H1 (cell line): ENCODE measurements around the gene SCYL3. TPM values are rescaled to one million over a fixed set of nuclear protein-coding genes. Genes with fewer than 3 reads are reported as not detected.

ENCODE experiments used
- CTCF ChIA-PET: fragments of 300-600 bp; sonication (Branson Sonifier 250); formaldehyde crosslinking; loops from one replicate; lab custom pipeline; 2021; ENCODE audit not compliant: partially characterized antibody; lab: Charles Lee
- POLR2A ChIA-PET: fragments of 300-600 bp; sonication (Branson Sonifier 250); formaldehyde crosslinking; loops from one replicate; lab custom pipeline; 2021; ENCODE audit warnings: inconsistent platforms; ENCODE audit not compliant: partially characterized antibody; lab: Charles Lee
- DNase-seq, 2 experiments: peaks; one replicate each; pipeline versions ENCODE4 v3.0.0 to v3.0.0-alpha.2; 2010 to 2022; ENCODE audit warnings: low spot score in 2 of 2, low read depth in 1 of 2, mixed read lengths in 1 of 2
- FAIRE-seq: peaks from 2 replicates; lab custom pipeline; 2011; peaks lifted over from hg19 to GRCh38; lab: Jason Lieb, UNC
- H2AFZ ChIP-seq: 2 replicates; pipeline ENCODE4 v1.8.1; 2012; ENCODE audit warnings: low read length, inconsistent platforms
- H2AK5ac ChIP-seq: 2 replicates; pipeline ENCODE4 v1.6.1; 2013; ENCODE audit warnings: low read depth, low read length
- H2BK120ac ChIP-seq: replicated peaks from 2 replicates; pipeline ENCODE3; 2013; ENCODE audit warnings: low read depth, low read length, inconsistent platforms
- H2BK12ac ChIP-seq: 2 replicates; pipeline ENCODE4 v1.6.1; 2013; ENCODE audit warnings: low read depth, low read length
- H2BK15ac ChIP-seq: 2 replicates; pipeline ENCODE4 v1.6.1; 2013; ENCODE audit warnings: low read length
- H2BK20ac ChIP-seq: 2 replicates; pipeline ENCODE4 v1.6.1; 2013; ENCODE audit warnings: low read length
- H2BK5ac ChIP-seq: 2 replicates; pipeline ENCODE4 v1.6.1; 2013; ENCODE audit warnings: low read depth, low read length
- H3K14ac ChIP-seq: 2 replicates; pipeline ENCODE4 v1.6.1; 2013; ENCODE audit warnings: inconsistent platforms; ENCODE audit not compliant: insufficient read length
- H3K18ac ChIP-seq: 2 replicates; pipeline ENCODE4 v1.6.1; 2013; ENCODE audit warnings: low read length; ENCODE audit errors: extremely low read depth
- H3K23ac ChIP-seq: 2 replicates; pipeline ENCODE4 v1.6.1; 2013; ENCODE audit warnings: inconsistent platforms; ENCODE audit not compliant: insufficient read length
- H3K23me2 ChIP-seq: 2 replicates; pipeline ENCODE4 v1.6.1; 2013; ENCODE audit warnings: low read depth, low read length
- H3K27ac ChIP-seq: 2 replicates; pipeline ENCODE4 v1.6.1; 2011; ENCODE audit warnings: low read depth, low read length, inconsistent platforms
- H3K27me3 ChIP-seq, 4 experiments: replicated peaks in 1 of 4; 1 replicate in 1 of 4; 2 replicates in 3 of 4; pipeline versions ENCODE4 v1.6.1 to v1.8.1; 2011 to 2013; ENCODE audit warnings: low read length in 3 of 4, mild to moderate bottlenecking in 3 of 4, inconsistent platforms in 2 of 4, mixed read lengths in 2 of 4, moderate library complexity in 1 of 4; ENCODE audit not compliant: control insufficient read depth in 3 of 4, insufficient read depth in 3 of 4; ENCODE audit errors: extremely low read depth in 1 of 4
- H3K36me3 ChIP-seq, 4 experiments: 2 replicates each; pipeline versions ENCODE4 v1.6.1 to v1.8.1; 2011 to 2013; ENCODE audit warnings: mild to moderate bottlenecking in 4 of 4, low read length in 3 of 4, moderate library complexity in 2 of 4, control low read depth in 1 of 4, inconsistent platforms in 1 of 4; ENCODE audit not compliant: insufficient read depth in 4 of 4, control insufficient read depth in 2 of 4
- H3K4ac ChIP-seq: replicated peaks from 2 replicates; pipeline ENCODE3; 2013; ENCODE audit warnings: low read length, low read depth, mixed read lengths, inconsistent platforms; ENCODE audit not compliant: insufficient read length
- H3K4me1 ChIP-seq, 4 experiments: replicated peaks in 1 of 4; 1 replicate in 1 of 4; 2 replicates in 3 of 4; pipeline versions ENCODE4 v1.6.1 to v1.8.1; 2011 to 2013; ENCODE audit warnings: low read length in 3 of 4, inconsistent platforms in 2 of 4, mixed read lengths in 1 of 4; ENCODE audit not compliant: insufficient read depth in 4 of 4, control insufficient read depth in 3 of 4
- H3K4me2 ChIP-seq, 2 experiments: 2 replicates each; pipeline versions ENCODE4 v1.6.1 to v1.8.1; 2011 to 2013; ENCODE audit warnings: low read depth in 2 of 2, low read length in 2 of 2, control low read depth in 1 of 2, inconsistent platforms in 1 of 2, mild to moderate bottlenecking in 1 of 2; ENCODE audit not compliant: insufficient read depth in 1 of 2
- H3K4me3 ChIP-seq, 4 experiments: fragments of 200-600, 300-600 bp in 1 of 4; sonication (generic), shearing (Covaris generic), sonication (Bioruptor Twin) in 1 of 4; 2 replicates each; pipeline versions ENCODE4 v1.5.1 to v1.8.1; 2011 to 2016; ENCODE audit warnings: low read length in 4 of 4, low read depth in 3 of 4, control low read depth in 2 of 4, inconsistent platforms in 2 of 4, mild to moderate bottlenecking in 2 of 4, mixed read lengths in 1 of 4, moderate library complexity in 1 of 4; ENCODE audit not compliant: insufficient read depth in 2 of 4; ENCODE audit errors: extremely low read depth in 1 of 4
- H3K56ac ChIP-seq: replicated peaks from 2 replicates; pipeline ENCODE3; 2013; ENCODE audit warnings: low read depth, mild to moderate bottlenecking, mixed read lengths, low read length, inconsistent platforms; ENCODE audit not compliant: insufficient read length
- H3K79me1 ChIP-seq: 2 replicates; pipeline ENCODE4 v1.6.1; 2013; ENCODE audit warnings: low read depth, low read length, control low read depth
- H3K79me2 ChIP-seq, 2 experiments: 2 replicates each; pipeline versions ENCODE4 v1.6.1 to v1.8.1; 2012 to 2013; ENCODE audit warnings: low read length in 2 of 2, mild to moderate bottlenecking in 2 of 2, inconsistent platforms in 1 of 2; ENCODE audit not compliant: insufficient read depth in 2 of 2, control insufficient read depth in 1 of 2
- H3K9ac ChIP-seq, 4 experiments: replicated peaks in 1 of 4; 1 replicate in 1 of 4; 2 replicates in 3 of 4; pipeline versions ENCODE4 v1.6.1 to v1.8.1; 2011 to 2013; ENCODE audit warnings: low read depth in 3 of 4, low read length in 3 of 4, control low read depth in 2 of 4, mild to moderate bottlenecking in 2 of 4, moderate library complexity in 2 of 4, inconsistent platforms in 1 of 4; ENCODE audit errors: extremely low read depth in 1 of 4
- H3K9me3 ChIP-seq, 2 experiments: 2 replicates each; pipeline versions ENCODE4 v1.6.1 to v1.8.1; 2012 to 2013; ENCODE audit warnings: mild to moderate bottlenecking in 2 of 2, moderate library complexity in 2 of 2, control low read depth in 1 of 2, inconsistent platforms in 1 of 2, low read depth in 1 of 2, low read length in 1 of 2, mixed read lengths in 1 of 2; ENCODE audit not compliant: insufficient read depth in 2 of 2
- H4K20me1 ChIP-seq, 2 experiments: replicated peaks in 1 of 2; 2 replicates each; pipeline versions ENCODE3 to v1.8.1; 2011 to 2013; ENCODE audit warnings: inconsistent platforms in 2 of 2, low read length in 2 of 2, mild to moderate bottlenecking in 1 of 2; ENCODE audit not compliant: insufficient read depth in 2 of 2, control insufficient read depth in 1 of 2
- H4K5ac ChIP-seq: 2 replicates; pipeline ENCODE4 v1.6.1; 2013; ENCODE audit warnings: low read length, low read depth, mixed read lengths, inconsistent platforms; ENCODE audit not compliant: insufficient read length
- H4K8ac ChIP-seq: 2 replicates; pipeline ENCODE4 v1.8.0; 2013; ENCODE audit warnings: mild to moderate bottlenecking, moderate library complexity, low read length, inconsistent platforms; ENCODE audit not compliant: insufficient read depth; ENCODE audit errors: extremely low read depth
- H4K91ac ChIP-seq: replicated peaks from 2 replicates; pipeline ENCODE3; 2013; ENCODE audit warnings: low read length, mixed read lengths, inconsistent platforms; ENCODE audit not compliant: insufficient read length
- GTF2F1 ChIP-seq: IDR thresholded peaks from 2 replicates; pipeline ENCODE4 v1.6.1; 2012; ENCODE audit warnings: low read depth, low read length, improper control_type of control experiment, borderline replicate concordance
- PHF8 ChIP-seq: fragments of 200-600 bp; sonication (generic); conservative IDR thresholded peaks from 2 replicates; pipeline ENCODE4 v1.7.1; 2012; ENCODE audit warnings: low read depth, mild to moderate bottlenecking, inconsistent platforms, low read length, moderate library complexity
- whole genome bisulfite sequencing, 2 experiments: shearing (Covaris generic) in 1 of 2; methylation state at CpG; one replicate each; pipeline versions ENCODE4 v1.1.6 to v1.1.7; 2013 to 2015; ENCODE audit warnings: low lambda C conversion rate in 2 of 2, mixed read lengths in 2 of 2, inconsistent platforms in 1 of 2, low coverage in 1 of 2, missing lambda C conversion rate in 1 of 2; ENCODE audit not compliant: insufficient replicate concordance in 2 of 2, insufficient coverage in 1 of 2, insufficient read length in 1 of 2; ENCODE audit errors: extremely low coverage in 1 of 2, missing lambda C conversion rate in 1 of 2; 5-methylcytosine and 5-hydroxymethylcytosine counted together
- polyA plus RNA-seq, 7 experiments: library from polyadenylated mRNA; depleted of rRNA in 3 of 7; stranded (reverse) in 5 of 7; unstranded in 2 of 7; fragments of >200 nt in 5 of 7; fragments of 200-250 nt in 2 of 7; gene quantifications; 1 replicate in 5 of 7; 2 replicates in 1 of 7; 4 replicates in 1 of 7; pipeline versions ENCODE4 v1.2.1 to v1.2.3, GENCODE V29; 2011 to 2013; ENCODE audit warnings: missing spikeins in 2 of 7, mixed read lengths in 2 of 7
- total RNA-seq: library from RNA; stranded (reverse); fragmentation: NEBNext Ultra II Directional; extraction: Animal tissue kit (Norgen Biotek cat#: 25700); gene quantifications from 2 replicates; pipeline ENCODE4 v1.2.1, GENCODE V29; 2021
- TF ChIP-seq, protein P1 (sequence below): IDR thresholded peaks from 2 replicates; pipeline ENCODE4 v1.6.1; 2012; ENCODE audit warnings: inconsistent platforms

Gene SCYL3
- total and polyA plus RNA-seq, 2 of the 8 experiments (the other 6 are each of a cell fraction or from before 2014, with no cell fraction given), result 2.7 to 5.3 TPM

DNA sequence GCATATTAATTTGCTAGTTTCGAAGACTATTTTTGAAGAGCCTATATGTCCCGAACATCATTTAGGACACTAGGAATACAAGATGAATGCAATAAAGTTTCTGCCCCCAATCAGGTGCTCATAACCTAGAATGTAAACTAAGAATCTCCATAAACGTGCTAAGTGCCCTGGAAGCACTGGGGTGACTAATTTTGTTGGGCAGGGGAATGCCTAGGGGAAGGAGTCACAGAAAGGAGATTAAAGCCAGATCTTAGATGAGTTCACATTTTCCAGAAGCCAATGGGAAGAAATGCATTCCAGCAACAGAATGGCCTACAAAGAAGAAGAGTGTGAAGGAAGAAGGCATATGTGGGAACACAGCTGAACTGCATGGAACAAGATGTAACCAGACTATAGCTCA lies 19.5 kb downstream of the SCYL3 start:
- Histone ChIP-seq H3K4me3 (no peak overlapping the region), H2BK120ac (no peak overlapping the region), H3K56ac (no peak overlapping the region), H3K4ac (no peak overlapping the region), H3K9me3 (peaks cover 4 to 12% of the 10 kb centered on the region in 2 experiments; a peak in 3 of 4 replicates), H2BK15ac (no peak overlapping the region), H2BK20ac (no peak overlapping the region), H3K18ac (no peak overlapping the region), H4K8ac (no peak overlapping the region), H3K27ac (no peak overlapping the region), H2AK5ac (no peak overlapping the region), H3K14ac (no peak overlapping the region), H3K79me2 (0 out of 4 replicates have a peak, but pooled peaks cover 0 to 4% of the 10 kb centered on the region in 2 experiments), H2AFZ (no peak overlapping the region), H3K36me3 (peaks cover 2 to 45% (median 19%) of the 10 kb centered on the region in 4 experiments; a peak in 7 of 8 replicates), H3K23me2 (no peaks in the 10 kb centered on the region), H4K5ac (no peak overlapping the region), H4K20me1 (no peaks in the 10 kb centered on the region), H3K4me2 (no peak overlapping the region), H3K4me1 (no peaks in the 10 kb centered on the region), H2BK12ac (no peak overlapping the region), H3K23ac (no peak overlapping the region), H2BK5ac (no peak overlapping the region), H3K9ac (no peak overlapping the region), H3K79me1 (no peaks in the 10 kb centered on the region), H3K27me3 (peaks cover 0 to 1% (median 0%) of the 10 kb centered on the region in 4 experiments; a peak in 1 of 7 replicates), H4K91ac (no peak overlapping the region)
- FAIRE-seq (no peak), DNase-seq (no peak)
- WGBS, 2 experiments, result 94% methylated on average over 3 of the region's 3 CpGs; no CpG with 5 or more reads in 1 of the 2 experiments
- CTCF ChIA-PET, result no interaction called here
- POLR2A ChIA-PET, result no interaction called here
- TF ChIP-seq GTF2F1 (no peak), PHF8 (no peak)
- TF ChIP-seq, protein P1, sequence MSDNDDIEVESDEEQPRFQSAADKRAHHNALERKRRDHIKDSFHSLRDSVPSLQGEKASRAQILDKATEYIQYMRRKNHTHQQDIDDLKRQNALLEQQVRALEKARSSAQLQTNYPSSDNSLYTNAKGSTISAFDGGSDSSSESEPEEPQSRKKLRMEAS, result no peak
